ENCODE data around the gene UPK1A. TPM values are rescaled to one million over a fixed set of nuclear protein-coding genes. Genes with fewer than 3 reads are reported as not detected.

Gene UPK1A
- total RNA-seq, 2 experiments from 2014 or later = not detected

DNA sequence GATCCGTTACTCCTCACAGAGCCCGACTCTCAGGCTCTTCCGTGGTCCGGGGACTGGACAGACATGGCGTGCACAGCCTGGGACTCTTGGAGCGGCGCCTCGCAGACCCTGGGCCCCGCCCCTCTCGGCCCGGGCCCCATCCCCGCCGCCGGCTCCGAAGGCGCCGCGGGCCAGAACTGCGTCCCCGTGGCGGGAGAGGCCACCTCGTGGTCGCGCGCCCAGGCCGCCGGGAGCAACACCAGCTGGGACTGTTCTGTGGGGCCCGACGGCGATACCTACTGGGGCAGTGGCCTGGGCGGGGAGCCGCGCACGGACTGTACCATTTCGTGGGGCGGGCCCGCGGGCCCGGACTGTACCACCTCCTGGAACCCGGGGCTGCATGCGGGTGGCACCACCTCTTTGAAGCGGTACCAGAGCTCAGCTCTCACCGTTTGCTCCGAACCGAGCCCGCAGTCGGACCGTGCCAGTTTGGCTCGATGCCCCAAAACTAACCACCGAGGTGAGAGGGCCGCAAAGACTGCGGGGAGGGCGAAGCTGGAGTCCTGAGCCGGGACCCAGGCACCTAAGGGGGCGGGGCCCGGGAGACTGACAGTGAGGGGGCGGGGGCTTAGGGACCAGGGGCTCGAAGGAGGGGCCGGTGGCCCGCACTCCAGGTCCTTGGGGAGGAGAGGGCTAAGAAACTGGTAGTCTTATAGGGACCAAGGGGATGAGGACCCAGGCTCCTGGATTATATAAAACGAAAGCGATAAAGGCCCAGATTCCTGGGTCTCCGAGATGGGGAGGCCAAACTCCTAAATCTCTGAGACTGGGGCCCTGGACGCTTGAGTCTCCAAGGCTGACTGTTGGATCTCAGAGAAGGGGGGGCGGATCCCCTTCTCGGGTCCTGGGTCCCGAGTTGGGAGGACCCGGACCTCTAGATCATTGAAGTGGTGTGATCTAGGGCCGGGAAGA lies 22.8 kb upstream of the UPK1A start:
- H3K4me3 ChIP-seq (ENCODE audit: low read depth, low read length, poor library complexity, severe bottlenecking) = peak overlapping the region; percentile 72
- no peaks in the 10 kb centered on the region for H3K9me2 ChIP-seq (ENCODE audit: insufficient read depth, low read length)
- H2AFZ ChIP-seq (ENCODE audit: low read length) = peak overlapping the region; percentile 89
- H3K4me2 ChIP-seq (ENCODE audit: low read length) = peak overlapping the region; percentile 97
- H3K27ac ChIP-seq (ENCODE audit: low read depth, low read length, poor library complexity, severe bottlenecking) = peak overlapping the region; percentile 65
- peak; percentile 92 for DNase-seq (ENCODE audit: low spot score)
- H3K36me3 ChIP-seq (ENCODE audit: insufficient read depth, low read length) = peaks cover under 1% of the 10 kb centered on the region; the same call in 1 of the 2 replicates
- H3K4me1 ChIP-seq (ENCODE audit: insufficient read depth, low read length, poor library complexity, severe bottlenecking) = peaks cover 51% of the 10 kb centered on the region
- ChIA-PET CTCF (ENCODE audit: unreplicated experiment) (interaction anchor here (0.6 kb wide), 2 partner anchors 45 to 78 kb away, joined by 3 read pairs; no protein-coding TSS in a partner anchor), POLR2A (interaction anchor here (0.6 to 1.8 kb wide), 6 partner anchors 11 to 323 kb away, joined by 3 to 5 read pairs (median 4); no protein-coding TSS in a partner anchor)
- intact Hi-C loops (cut with micrococcal nuclease; ENCODE audit: unreplicated experiment) = loop anchor here (1.0 to 10.0 kb wide), 2 partner anchors 256 to 411 kb away; partner anchors contain the start of genes THAP8 and WDR62
- H4K20me1 ChIP-seq (ENCODE audit: insufficient read depth, low read length) = no peaks in the 10 kb centered on the region
- H3K79me2 ChIP-seq (ENCODE audit: insufficient read depth, low read depth, low read length) = peaks cover 4% of the 10 kb centered on the region; the same call in 1 of the 2 replicates
- no TSS peak for BruUV-seq (replicated peaks)
- no peaks in the 10 kb centered on the region for H3K9me3 ChIP-seq (ENCODE audit: low read length)
- no peak for TF ChIP-seq CTCF (conservative IDR thresholded peaks at IDR 0.05; ENCODE audit: low read length)
- TF ChIP-seq EZH2phosphoT487 (IDR thresholded peaks at IDR 0.05; ENCODE audit: borderline replicate concordance, low read depth, low read length) = no peak

GRCh38 chr19:35644206-35644986 lies 21.9 kb upstream of the UPK1A start:
- Histone ChIP-seq H3K27ac (ENCODE audit: low read depth, low read length, poor library complexity, severe bottlenecking) (peak overlapping the region; percentile 65), H2AFZ (ENCODE audit: low read length) (peak overlapping the region; percentile 89), H3K36me3 (ENCODE audit: insufficient read depth, low read length) (no peaks in the 10 kb centered on the region), H3K4me2 (ENCODE audit: low read length) (peak overlapping the region; percentile 97), H3K9me3 (ENCODE audit: low read length) (no peaks in the 10 kb centered on the region), H3K9me2 (ENCODE audit: insufficient read depth, low read length) (no peaks in the 10 kb centered on the region), H3K79me2 (ENCODE audit: insufficient read depth, low read depth, low read length) (peaks cover 12% of the 10 kb centered on the region), H3K4me3 (ENCODE audit: low read depth, low read length, poor library complexity, severe bottlenecking) (peak overlapping the region; percentile 72), H4K20me1 (ENCODE audit: insufficient read depth, low read length) (0 out of 2 replicates have a peak, but pooled peaks cover 5% of the 10 kb centered on the region), H3K4me1 (ENCODE audit: insufficient read depth, low read length, poor library complexity, severe bottlenecking) (peaks cover 51% of the 10 kb centered on the region)
- TF ChIP-seq EZH2phosphoT487 (IDR thresholded peaks at IDR 0.05; ENCODE audit: borderline replicate concordance, low read depth, low read length) (no peak), CTCF (conservative IDR thresholded peaks at IDR 0.05; ENCODE audit: low read length) (no peak)
- CTCF ChIA-PET (ENCODE audit: unreplicated experiment) = interaction anchor here (0.6 kb wide), 1 partner anchor 96 kb away, joined by 3 read pairs; no protein-coding TSS in a partner anchor
- DNase-seq (ENCODE audit: low spot score) = peak; percentile 95
- intact Hi-C loops (cut with micrococcal nuclease; ENCODE audit: unreplicated experiment) = loop anchor here (1.0 to 10.0 kb wide), 2 partner anchors 255 to 410 kb away; partner anchors contain the start of genes THAP8 and WDR62
- POLR2A ChIA-PET = interaction anchor here (0.6 to 1.7 kb wide), 5 partner anchors 10 to 129 kb away, joined by 3 to 4 read pairs (median 3); partner anchors contain the start of gene LIN37
- BruUV-seq (replicated peaks) = no TSS peak
